Heart left ventricle (tissue), 13 donors: ENCODE results near the gene POLR1C.
"Not testable (repeated sequence)": the region's sequence is repeated elsewhere in the genome, so short reads cannot be mapped to it uniquely, and the experiment has no call there.

ENCODE experiments used
- CTCF ChIP-seq, 12 donors: fragments of 200-600 bp; sonication (generic) in 4 of 12; IDR thresholded peaks; one replicate each; pipeline versions ENCODE4 v1.5.0 to v1.8.0; 2018 to 2022; ENCODE audit warnings: antibody characterized with exemption in 12 of 12, mild to moderate bottlenecking in 5 of 12
- POLR2A ChIP-seq, 2 donors: fragments of 450-650 bp; IDR thresholded peaks; one replicate each; pipeline ENCODE4 v1.6.1; 2017; ENCODE audit warnings: antibody characterized with exemption in 2 of 2, mild to moderate bottlenecking in 2 of 2, moderate library complexity in 2 of 2
- donor health status: ischemic (EF 13 %, LVEDD 7.1; RV severe dilation, severe dysfunction).
- donor health status: DM: no; HTN: yes; CAD: no.
- donor health status: DM: no; HTN: no; CAD: no.
- donor health status: ischemic (EF 25% LVEDD 6.9; RV normal size, moderate dysfunction).
- donor health status: ischemic (EF 25% LVEDD 5.7; RV mildly dilated, moderate dysfunction).
- donor health status: ischemic (EF 35%, LVEDD 5.7; RV mildly dilated, moderate dysfunction).
- donor health status: nonischemic (EF 11% LVEDD 7.7; RV severe dilation, severe dysfunction).
- donor health status: DM: yes; HTN: yes; CAD: no.
- donor health status: PGD.
- donor health status: ischemic (EF 29% LVEDD 5.4; RV normal size, mild dysfunction).
- donor health status: nonischemic (EF 23%, LVEDD 6.1; RV moderate dilation, normal function).

GRCh38 chr6:43539409-43539808 lies 22.5 kb downstream of the POLR1C start:
- not testable (repeated sequence) for TF ChIP-seq CTCF, POLR2A (IDR thresholded peaks at IDR 0.05)
